Kidney epithelial cell (primary cell): ENCODE data around the gene STXBP5L. TPM values are rescaled to one million over a fixed set of nuclear protein-coding genes. Genes with fewer than 3 reads are reported as not detected.
A peak's percentile ranks its signal among the peaks of the same experiment; 100 is the strongest.

Experiments
- DNase-seq: peaks from one replicate; pipeline ENCODE4 v3.0.0-alpha.2; 2010; ENCODE audit warnings: low read depth
- H3K27me3 ChIP-seq: 2 replicates; pipeline ENCODE4 v1.6.0; 2011; ENCODE audit warnings: low read length; ENCODE audit not compliant: control insufficient read depth, insufficient read depth
- H3K36me3 ChIP-seq: 2 replicates; pipeline ENCODE4 v1.5.1; 2011; ENCODE audit warnings: low read length; ENCODE audit not compliant: control insufficient read depth, insufficient read depth
- H3K4me3 ChIP-seq: 2 replicates; pipeline ENCODE4 v1.5.1; 2011; ENCODE audit warnings: low read depth, mild to moderate bottlenecking, control low read depth, low read length
- total RNA-seq: library from RNA; depleted of rRNA; stranded (reverse); fragments of >200 nt; gene quantifications from 2 replicates; pipeline ENCODE4 v1.2.3, GENCODE V29; 2015
- TF ChIP-seq, protein P1 (sequence below): IDR thresholded peaks from 2 replicates; pipeline ENCODE4 v1.5.1; 2011; ENCODE audit warnings: mild to moderate bottlenecking, moderate library complexity, low read length, control low read depth, inconsistent platforms; ENCODE audit not compliant: insufficient read depth, poor library complexity, severe bottlenecking

STXBP5L gene
- 0.13 TPM in 1 of 2 replicates, not detected in the other for total RNA-seq

DNA sequence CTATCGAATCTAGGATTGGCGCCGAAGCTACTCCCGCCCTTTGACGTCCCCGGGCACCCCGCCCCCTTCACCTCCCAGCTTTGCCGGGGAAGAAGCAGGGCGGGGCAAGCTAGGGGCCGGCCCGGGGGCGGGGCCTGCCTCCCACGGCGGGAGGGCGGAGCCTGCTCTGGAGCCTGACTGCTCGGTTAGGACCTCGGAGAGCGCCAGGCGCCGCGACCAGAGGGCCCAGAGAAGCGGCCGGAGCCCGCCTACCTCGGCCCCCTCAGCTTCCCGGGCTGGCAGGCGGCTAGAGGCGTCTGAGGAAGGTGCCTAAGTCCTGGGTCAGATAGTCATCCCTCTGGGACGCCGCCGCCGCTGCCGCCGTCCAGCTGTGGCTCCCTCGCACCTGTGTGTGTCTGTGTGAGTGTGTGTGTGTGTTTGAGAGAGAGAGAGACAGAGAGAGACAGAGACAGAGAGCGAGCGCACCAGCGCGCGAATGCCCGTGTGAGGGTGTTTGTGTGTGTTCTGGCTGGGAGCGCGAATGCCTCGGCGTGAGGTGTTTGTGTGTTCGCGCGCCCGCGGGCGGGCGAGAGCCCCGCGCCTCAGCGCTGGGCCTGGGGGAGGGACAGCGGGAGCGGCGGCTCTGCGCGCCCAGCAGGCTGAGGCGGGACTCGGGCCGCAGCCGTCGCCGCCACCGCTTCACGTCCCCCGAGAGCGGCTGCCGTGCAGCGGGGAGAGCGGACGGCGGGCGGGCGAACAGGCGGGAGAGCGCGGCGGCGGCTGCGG lies at the start of gene STXBP5L:
Gene STXBP5L (plus strand): TSS at position 176 of the 765 bp plus-strand sequence. CDS start 1,374 bp downstream, outside the sequence.
- TF ChIP-seq, protein P1, sequence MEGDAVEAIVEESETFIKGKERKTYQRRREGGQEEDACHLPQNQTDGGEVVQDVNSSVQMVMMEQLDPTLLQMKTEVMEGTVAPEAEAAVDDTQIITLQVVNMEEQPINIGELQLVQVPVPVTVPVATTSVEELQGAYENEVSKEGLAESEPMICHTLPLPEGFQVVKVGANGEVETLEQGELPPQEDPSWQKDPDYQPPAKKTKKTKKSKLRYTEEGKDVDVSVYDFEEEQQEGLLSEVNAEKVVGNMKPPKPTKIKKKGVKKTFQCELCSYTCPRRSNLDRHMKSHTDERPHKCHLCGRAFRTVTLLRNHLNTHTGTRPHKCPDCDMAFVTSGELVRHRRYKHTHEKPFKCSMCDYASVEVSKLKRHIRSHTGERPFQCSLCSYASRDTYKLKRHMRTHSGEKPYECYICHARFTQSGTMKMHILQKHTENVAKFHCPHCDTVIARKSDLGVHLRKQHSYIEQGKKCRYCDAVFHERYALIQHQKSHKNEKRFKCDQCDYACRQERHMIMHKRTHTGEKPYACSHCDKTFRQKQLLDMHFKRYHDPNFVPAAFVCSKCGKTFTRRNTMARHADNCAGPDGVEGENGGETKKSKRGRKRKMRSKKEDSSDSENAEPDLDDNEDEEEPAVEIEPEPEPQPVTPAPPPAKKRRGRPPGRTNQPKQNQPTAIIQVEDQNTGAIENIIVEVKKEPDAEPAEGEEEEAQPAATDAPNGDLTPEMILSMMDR, result no peak
- peak within 1 kb of the TSS; percentile 29 for H3K4me3 ChIP-seq
- H3K27me3 ChIP-seq, result peaks cover 13% of the 10 kb centered on the region
- H3K36me3 ChIP-seq, result no peaks in the 10 kb centered on the region
- DNase-seq, result peak; percentile 39

DNA sequence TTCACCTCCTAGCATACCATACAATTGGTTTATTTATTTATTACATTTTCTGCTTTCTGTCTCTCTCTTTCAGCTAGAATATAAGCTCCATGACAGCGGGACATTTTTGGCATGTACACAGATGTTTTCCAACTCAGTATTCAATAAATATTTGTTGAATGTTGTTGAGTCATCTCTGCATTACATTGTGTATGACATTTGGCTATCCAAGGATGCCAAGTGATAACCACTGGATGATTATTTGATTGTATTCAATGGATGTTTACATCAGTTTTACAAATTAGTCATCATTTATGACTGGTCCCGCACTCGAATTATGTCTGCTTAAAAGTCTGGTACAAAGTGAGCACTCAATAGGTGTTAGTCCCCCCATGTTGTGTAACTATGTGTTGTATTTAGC lies 49.5 kb upstream of the STXBP5L start:
- Histone ChIP-seq H3K4me3 (no peak overlapping the region), H3K27me3 (no peaks in the 10 kb centered on the region), H3K36me3 (no peaks in the 10 kb centered on the region)
- no peak for DNase-seq
- TF ChIP-seq, protein P1, result no peak

DNA sequence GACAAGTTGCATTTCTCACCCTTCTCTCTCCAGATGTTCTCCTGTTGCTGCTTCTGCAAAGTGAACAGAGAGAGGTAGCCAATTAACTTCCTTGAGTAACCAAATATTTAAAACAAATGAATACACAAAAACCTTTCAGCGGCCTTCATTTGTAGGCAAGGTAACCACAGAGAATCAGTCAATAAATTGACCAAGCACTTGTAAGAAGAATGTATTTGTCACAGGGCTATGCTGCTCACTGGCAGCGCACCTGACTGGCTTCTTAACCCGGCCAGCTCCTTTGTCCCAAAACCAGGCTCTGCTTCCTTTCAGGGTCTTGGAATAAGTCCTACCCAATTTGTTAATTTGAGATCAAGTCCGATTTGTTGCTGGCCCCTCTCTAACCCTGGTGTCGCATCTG lies 43.5 kb upstream of the STXBP5L start:
- DNase-seq, result no peak
- no peak overlapping the region for H3K4me3 ChIP-seq
- H3K36me3 ChIP-seq, result no peaks in the 10 kb centered on the region
- no peaks in the 10 kb centered on the region for H3K27me3 ChIP-seq
- TF ChIP-seq, protein P1, result no peak

DNA sequence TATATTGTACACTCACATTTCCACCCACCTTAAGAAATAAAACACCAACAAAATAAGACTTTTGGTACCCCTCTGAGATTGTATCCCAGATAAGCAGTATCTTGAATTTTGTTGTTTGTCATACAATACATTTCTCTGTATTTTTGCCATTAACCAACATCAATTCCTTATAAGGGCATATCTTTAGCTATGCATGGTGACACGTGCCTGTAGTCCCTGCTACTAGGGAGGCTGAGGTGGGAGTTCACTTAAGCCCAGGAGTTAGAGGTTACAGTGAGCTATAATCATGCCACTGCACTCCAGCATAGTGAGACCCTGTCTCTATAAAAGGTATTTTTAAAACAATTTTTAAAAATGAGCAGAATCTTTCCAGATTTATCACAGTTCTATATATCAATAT lies 32.5 kb upstream of the STXBP5L start:
- TF ChIP-seq, protein P1, result no peak
- H3K27me3 ChIP-seq, result no peaks in the 10 kb centered on the region
- H3K36me3 ChIP-seq, result no peaks in the 10 kb centered on the region

DNA sequence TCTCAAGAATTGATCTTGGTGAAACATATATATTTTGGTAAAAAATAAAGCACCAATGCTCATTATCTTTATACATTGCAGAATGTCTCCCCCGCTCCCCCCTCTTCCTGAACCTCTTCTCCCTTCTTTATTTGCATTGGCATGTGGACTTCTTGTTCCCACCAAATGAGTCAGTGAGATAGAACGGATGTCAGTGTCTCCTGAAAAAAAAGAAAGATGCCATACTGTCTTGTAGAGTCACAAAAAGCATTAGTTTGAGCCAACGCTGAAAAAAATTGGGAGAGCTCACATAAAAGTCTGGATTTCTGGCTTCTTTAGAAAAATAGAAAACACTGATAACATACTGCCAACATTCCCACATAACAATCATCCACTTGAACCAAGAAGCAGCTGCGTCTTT lies 32.0 kb upstream of the STXBP5L start:
- Histone ChIP-seq H3K36me3 (no peaks in the 10 kb centered on the region), H3K27me3 (no peaks in the 10 kb centered on the region), H3K4me3 (no peak overlapping the region)
- DNase-seq, result no peak
- TF ChIP-seq, protein P1, result no peak

More for the DNA sequence above, 32.5 kb upstream of the STXBP5L start:
- H3K4me3 ChIP-seq, result no peak overlapping the region
- DNase-seq, result no peak

DNA sequence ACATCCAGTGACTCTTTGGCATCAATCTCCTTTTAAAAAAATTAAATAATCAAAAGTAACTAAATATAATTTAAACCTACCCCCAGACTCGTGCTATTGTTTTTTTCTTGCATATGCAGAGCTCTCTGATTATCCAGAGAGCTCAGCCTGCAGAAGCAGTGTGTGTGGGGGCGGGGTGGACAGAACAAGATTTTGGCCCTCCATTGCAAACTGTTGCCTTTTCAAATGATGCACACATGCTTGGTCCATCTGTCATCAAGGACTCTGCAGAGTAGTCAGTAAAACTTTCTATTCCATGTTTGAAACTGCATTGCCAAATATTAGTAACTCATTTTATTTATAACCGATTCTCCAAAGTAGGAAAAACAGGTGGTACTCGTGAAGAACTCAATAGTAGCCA lies 28.6 kb upstream of the STXBP5L start:
- Histone ChIP-seq H3K36me3 (no peaks in the 10 kb centered on the region), H3K27me3 (no peaks in the 10 kb centered on the region), H3K4me3 (no peak overlapping the region)
- TF ChIP-seq, protein P1, result no peak
- DNase-seq, result no peak
